Measurements from ENCODE around the gene TSPYL1. TPM values are rescaled to one million over a fixed set of nuclear protein-coding genes. Genes with fewer than 3 reads are reported as not detected.

TSPYL1 gene
- total RNA-seq, 1 donor from 2014 or later, result 73.5 TPM

DNA sequence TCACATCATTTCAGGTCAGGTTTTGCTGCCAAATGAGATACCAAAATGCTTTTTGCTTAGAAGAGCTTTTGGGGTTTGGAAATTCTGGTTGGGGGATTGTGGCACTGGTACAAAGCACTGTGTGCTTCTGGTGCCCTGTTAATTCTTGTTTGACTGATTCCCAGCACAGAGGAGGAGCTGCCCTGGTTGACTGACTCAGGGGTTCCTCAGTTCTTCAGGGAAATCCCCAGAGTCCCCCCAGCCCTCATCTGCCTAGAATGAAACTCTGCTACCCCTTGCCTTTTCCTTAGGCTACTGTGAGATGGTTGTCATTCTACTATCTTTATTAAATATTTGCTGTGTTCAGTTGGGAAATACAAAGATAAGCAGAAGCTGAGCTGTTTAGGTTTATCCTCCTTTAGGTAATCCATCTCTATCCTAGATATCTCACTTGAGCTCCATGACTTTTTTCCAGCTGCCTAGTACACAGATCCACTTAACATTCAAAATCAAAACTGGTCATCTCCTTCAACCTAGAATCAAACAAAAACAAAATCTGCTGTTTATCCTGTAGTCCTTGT, 24.9 kb upstream of the TSPYL1 start:
- no peak overlapping the region for H3K4me3 ChIP-seq (ENCODE audit: low read depth, low read length)
- TF ChIP-seq, protein P1, sequence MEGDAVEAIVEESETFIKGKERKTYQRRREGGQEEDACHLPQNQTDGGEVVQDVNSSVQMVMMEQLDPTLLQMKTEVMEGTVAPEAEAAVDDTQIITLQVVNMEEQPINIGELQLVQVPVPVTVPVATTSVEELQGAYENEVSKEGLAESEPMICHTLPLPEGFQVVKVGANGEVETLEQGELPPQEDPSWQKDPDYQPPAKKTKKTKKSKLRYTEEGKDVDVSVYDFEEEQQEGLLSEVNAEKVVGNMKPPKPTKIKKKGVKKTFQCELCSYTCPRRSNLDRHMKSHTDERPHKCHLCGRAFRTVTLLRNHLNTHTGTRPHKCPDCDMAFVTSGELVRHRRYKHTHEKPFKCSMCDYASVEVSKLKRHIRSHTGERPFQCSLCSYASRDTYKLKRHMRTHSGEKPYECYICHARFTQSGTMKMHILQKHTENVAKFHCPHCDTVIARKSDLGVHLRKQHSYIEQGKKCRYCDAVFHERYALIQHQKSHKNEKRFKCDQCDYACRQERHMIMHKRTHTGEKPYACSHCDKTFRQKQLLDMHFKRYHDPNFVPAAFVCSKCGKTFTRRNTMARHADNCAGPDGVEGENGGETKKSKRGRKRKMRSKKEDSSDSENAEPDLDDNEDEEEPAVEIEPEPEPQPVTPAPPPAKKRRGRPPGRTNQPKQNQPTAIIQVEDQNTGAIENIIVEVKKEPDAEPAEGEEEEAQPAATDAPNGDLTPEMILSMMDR (IDR thresholded peaks at IDR 0.05; ENCODE audit: insufficient read depth, low read length, poor library complexity, severe bottlenecking), result no peak

DNA sequence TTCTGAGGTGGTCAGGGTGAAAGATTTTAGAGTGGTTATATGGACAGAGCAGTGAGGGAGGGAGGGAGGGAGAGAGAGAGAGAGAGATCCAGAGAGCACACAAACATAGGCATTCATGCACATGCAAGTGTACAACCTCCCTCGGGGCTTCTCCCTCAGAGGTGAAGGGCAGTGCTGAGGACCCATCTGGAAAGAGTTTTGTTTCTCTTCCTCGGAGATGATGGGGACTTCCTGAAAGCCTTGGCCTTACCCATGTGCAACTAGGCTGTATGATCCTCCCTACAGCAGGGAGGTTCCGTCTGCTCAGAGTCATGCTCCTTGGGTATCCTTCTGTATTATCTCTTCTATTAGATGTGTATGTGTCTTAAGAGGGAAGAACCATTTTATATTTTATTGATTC, 21.4 kb upstream of the TSPYL1 start:
- Histone ChIP-seq H3K36me3 (ENCODE audit: control insufficient read depth, insufficient read depth, low read length) (no peaks in the 10 kb centered on the region), H3K27me3 (ENCODE audit: control insufficient read depth, insufficient read depth, low read length) (no peaks in the 10 kb centered on the region), H3K4me3 (ENCODE audit: low read depth, low read length) (no peak overlapping the region)
- TF ChIP-seq, protein P1 (IDR thresholded peaks at IDR 0.05; ENCODE audit: insufficient read depth, low read length, poor library complexity, severe bottlenecking), result no peak
- no peak for DNase-seq (ENCODE audit: low read depth)

More for the DNA sequence above, 24.9 kb upstream of the TSPYL1 start:
- no peak for DNase-seq (ENCODE audit: low read depth)
- H3K36me3 ChIP-seq (ENCODE audit: control insufficient read depth, insufficient read depth, low read length), result no peaks in the 10 kb centered on the region
- H3K27me3 ChIP-seq (ENCODE audit: control insufficient read depth, insufficient read depth, low read length), result no peaks in the 10 kb centered on the region

DNA sequence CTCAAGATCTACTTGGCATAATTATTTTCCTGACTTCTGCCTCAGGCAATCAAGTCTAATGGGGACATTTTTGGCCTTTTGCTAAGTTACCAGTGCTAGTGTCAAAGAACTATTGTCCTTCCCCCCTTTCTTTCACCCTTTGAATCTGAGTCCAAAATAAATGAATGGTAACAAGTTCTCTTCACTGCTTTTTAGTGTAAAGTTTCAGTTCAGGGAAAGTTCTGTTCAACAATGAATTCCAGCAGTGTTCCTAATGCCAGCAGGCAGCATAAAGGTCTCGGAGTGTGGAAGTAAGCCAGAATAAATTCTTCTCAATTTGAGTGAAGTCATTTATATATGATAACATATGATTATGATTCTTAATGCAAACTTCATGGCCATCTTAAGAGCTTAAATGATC, 20.8 kb upstream of the TSPYL1 start:
- no peaks in the 10 kb centered on the region for H3K27me3 ChIP-seq (ENCODE audit: control insufficient read depth, insufficient read depth, low read length)
- no peak overlapping the region for H3K4me3 ChIP-seq (ENCODE audit: low read depth, low read length)
- DNase-seq (ENCODE audit: low read depth), result no peak
- H3K36me3 ChIP-seq (ENCODE audit: control insufficient read depth, insufficient read depth, low read length), result no peaks in the 10 kb centered on the region
- TF ChIP-seq, protein P1 (IDR thresholded peaks at IDR 0.05; ENCODE audit: insufficient read depth, low read length, poor library complexity, severe bottlenecking), result no peak

DNA sequence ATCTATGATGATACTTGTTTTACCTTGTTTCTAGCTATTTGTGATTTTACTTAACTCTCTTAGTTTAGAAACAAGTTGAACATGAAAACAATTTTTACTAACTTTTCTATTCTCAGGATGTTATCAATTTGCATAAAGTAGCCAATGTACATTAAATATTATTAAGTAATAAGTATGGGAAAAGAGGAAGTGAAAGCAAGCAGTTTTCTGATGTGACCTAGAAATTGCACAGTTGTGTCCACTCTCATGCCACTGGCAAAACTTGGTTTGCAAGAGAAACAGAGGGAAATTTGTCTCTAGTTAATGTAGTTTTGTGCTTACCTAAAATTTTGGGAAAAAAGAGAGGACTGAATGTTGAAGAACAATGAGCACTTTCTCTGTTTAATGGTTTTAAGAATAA, 19.2 kb upstream of the TSPYL1 start:
- DNase-seq (ENCODE audit: low read depth), result no peak
- TF ChIP-seq, protein P1 (IDR thresholded peaks at IDR 0.05; ENCODE audit: insufficient read depth, low read length, poor library complexity, severe bottlenecking), result no peak
- no peak overlapping the region for H3K4me3 ChIP-seq (ENCODE audit: low read depth, low read length)
- H3K27me3 ChIP-seq (ENCODE audit: control insufficient read depth, insufficient read depth, low read length), result no peaks in the 10 kb centered on the region
- no peaks in the 10 kb centered on the region for H3K36me3 ChIP-seq (ENCODE audit: control insufficient read depth, insufficient read depth, low read length)

DNA sequence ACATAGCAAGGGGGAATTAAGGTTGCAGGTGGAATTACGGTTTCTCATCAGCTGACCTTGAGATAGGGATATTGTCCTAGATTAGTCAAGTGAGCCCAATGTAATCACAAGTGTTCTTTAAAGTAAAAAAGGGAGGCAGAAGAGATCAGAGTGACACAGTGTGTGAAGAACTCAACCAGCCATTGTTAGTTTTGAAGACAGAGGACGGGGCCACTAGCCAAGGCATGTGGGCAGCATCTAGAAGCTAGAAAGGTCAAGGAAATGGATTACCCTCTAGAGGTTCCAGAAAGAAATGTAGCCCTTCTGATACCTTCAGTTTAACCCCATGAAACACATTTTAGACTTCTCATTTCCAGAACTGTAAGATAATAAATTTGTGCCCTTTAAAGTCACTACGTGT, 18.5 kb upstream of the TSPYL1 start:
- no peak for DNase-seq (ENCODE audit: low read depth)
- Histone ChIP-seq H3K27me3 (ENCODE audit: control insufficient read depth, insufficient read depth, low read length) (no peaks in the 10 kb centered on the region), H3K4me3 (ENCODE audit: low read depth, low read length) (no peak overlapping the region), H3K36me3 (ENCODE audit: control insufficient read depth, insufficient read depth, low read length) (no peaks in the 10 kb centered on the region)
- TF ChIP-seq, protein P1 (IDR thresholded peaks at IDR 0.05; ENCODE audit: insufficient read depth, low read length, poor library complexity, severe bottlenecking), result no peak

DNA sequence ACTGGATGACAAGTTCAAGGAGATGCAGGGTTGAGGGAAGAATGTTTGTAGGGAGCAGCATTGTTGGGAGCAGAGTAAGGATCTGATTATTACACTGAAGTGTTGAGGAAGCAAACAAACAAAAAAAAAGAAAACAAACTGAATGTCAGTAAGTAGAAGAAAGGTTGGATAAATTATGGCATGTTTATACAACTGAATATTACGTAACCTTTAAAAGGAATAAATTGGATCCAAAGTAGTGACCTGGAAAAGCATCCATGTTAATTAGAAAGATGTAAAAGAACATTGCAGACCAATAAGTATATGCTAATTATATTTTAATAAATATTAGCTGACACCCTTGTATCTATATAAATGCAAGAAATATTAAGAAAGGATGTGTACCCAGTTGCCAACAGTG, 12.8 kb upstream of the TSPYL1 start:
- Histone ChIP-seq H3K27me3 (ENCODE audit: control insufficient read depth, insufficient read depth, low read length) (no peaks in the 10 kb centered on the region), H3K36me3 (ENCODE audit: control insufficient read depth, insufficient read depth, low read length) (no peaks in the 10 kb centered on the region), H3K4me3 (ENCODE audit: low read depth, low read length) (no peak overlapping the region)
- no peak for DNase-seq (ENCODE audit: low read depth)
- TF ChIP-seq, protein P1 (IDR thresholded peaks at IDR 0.05; ENCODE audit: insufficient read depth, low read length, poor library complexity, severe bottlenecking), result no peak
